ENCODE results near the gene KRTAP12-3. TPM values are rescaled to one million over a fixed set of nuclear protein-coding genes. Genes with fewer than 3 reads are reported as not detected.
"Not testable (repeated sequence)": the region's sequence is repeated elsewhere in the genome, so short reads cannot be mapped to it uniquely, and the experiment has no call there.

The KRTAP12-3 gene
- polyA plus RNA-seq, 3 donors: not detected

DNA sequence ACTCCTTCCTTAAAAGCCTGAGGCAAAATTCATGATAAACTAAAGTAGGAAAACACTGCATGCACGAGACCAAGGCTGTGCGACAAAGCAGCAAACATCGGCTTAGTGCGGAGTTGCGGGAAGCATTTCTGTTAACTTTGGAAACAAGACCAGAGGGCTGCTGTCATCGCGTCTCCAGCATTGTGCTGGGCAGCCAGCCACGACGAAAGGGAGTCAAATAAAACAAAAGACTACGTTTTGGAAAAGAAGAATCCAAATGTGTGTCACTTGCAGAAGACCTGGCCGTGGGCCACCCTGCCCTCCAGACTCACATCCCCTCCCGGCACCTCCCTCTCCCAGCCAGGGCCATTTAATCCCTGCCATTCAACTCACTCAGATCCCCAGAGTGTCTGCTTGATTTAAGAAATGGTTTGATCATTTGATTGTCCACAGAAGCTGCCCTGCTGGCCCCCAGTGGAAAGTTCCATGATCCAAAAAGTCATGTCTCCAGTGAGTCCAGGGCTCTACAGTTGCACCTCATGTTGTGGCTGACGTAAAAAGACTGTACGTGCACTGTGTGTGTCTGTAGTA lies 13.9 kb upstream of the KRTAP12-3 start:
- H3K4me3 ChIP-seq (replicated peaks in 1 of 3; ENCODE audit: low read depth in 2 of 3, low read length in 3 of 3): no peak overlapping the region
- H3K27ac ChIP-seq (ENCODE audit: low read depth in 1 of 2, low read length in 2 of 2): no peak overlapping the region
- 86% methylated on average over 7 of the region's 14 CpGs for WGBS (ENCODE audit: insufficient coverage)
- H3K36me3 ChIP-seq (replicated peaks in 1 of 2; ENCODE audit: control insufficient read depth in 1 of 2, insufficient read depth in 2 of 2, low read length in 2 of 2): no peaks in the 10 kb centered on the region
- Mint-ChIP-seq H3K4me1 (no peaks in the 10 kb centered on the region), H3K27me3 (ENCODE audit: low read depth in 3 of 3) (peaks cover 3 to 11% (median 8%) of the 10 kb centered on the region in 3 donors), H3K4me3 (no peak overlapping the region), H3K27ac (no peak overlapping the region), H3K36me3 (no peaks in the 10 kb centered on the region), H3K9me3 (peaks cover 19 to 51% (median 43%) of the 10 kb centered on the region in 7 donors)
- no peak overlapping the region for H3K9ac ChIP-seq (ENCODE audit: insufficient read depth, low read length, poor library complexity, severe bottlenecking)
- peaks cover 34 to 37% of the 10 kb centered on the region in 2 donors for H3K9me3 ChIP-seq (replicated peaks in 1 of 2; ENCODE audit: control insufficient read depth in 1 of 2, insufficient read depth in 1 of 2, low read length in 2 of 2)
- no peaks in the 10 kb centered on the region for H3K79me2 ChIP-seq (ENCODE audit: insufficient read depth, low read length)
- DNase-seq: no peak
- intact Hi-C loops (cut with micrococcal nuclease): no loop called here
- H3K4me1 ChIP-seq (ENCODE audit: control insufficient read depth in 1 of 2, insufficient read depth in 2 of 2, low read length in 2 of 2): no peaks in the 10 kb centered on the region
- no peak overlapping the region for H3K4me2 ChIP-seq (replicated peaks; ENCODE audit: extremely low read depth, low read length, poor library complexity, severe bottlenecking)
- H3K27me3 ChIP-seq (ENCODE audit: control insufficient read depth in 2 of 2, insufficient read depth in 2 of 2, low read length in 2 of 2): no peaks in the 10 kb centered on the region
- TF ChIP-seq, protein P1, sequence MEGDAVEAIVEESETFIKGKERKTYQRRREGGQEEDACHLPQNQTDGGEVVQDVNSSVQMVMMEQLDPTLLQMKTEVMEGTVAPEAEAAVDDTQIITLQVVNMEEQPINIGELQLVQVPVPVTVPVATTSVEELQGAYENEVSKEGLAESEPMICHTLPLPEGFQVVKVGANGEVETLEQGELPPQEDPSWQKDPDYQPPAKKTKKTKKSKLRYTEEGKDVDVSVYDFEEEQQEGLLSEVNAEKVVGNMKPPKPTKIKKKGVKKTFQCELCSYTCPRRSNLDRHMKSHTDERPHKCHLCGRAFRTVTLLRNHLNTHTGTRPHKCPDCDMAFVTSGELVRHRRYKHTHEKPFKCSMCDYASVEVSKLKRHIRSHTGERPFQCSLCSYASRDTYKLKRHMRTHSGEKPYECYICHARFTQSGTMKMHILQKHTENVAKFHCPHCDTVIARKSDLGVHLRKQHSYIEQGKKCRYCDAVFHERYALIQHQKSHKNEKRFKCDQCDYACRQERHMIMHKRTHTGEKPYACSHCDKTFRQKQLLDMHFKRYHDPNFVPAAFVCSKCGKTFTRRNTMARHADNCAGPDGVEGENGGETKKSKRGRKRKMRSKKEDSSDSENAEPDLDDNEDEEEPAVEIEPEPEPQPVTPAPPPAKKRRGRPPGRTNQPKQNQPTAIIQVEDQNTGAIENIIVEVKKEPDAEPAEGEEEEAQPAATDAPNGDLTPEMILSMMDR (IDR thresholded peaks at IDR 0.05): no peak
- no peak overlapping the region for H2AFZ ChIP-seq (ENCODE audit: insufficient read depth, low read depth, low read length, poor library complexity, severe bottlenecking)
- H4K20me1 ChIP-seq (ENCODE audit: insufficient read depth, low read length): no peaks in the 10 kb centered on the region

DNA sequence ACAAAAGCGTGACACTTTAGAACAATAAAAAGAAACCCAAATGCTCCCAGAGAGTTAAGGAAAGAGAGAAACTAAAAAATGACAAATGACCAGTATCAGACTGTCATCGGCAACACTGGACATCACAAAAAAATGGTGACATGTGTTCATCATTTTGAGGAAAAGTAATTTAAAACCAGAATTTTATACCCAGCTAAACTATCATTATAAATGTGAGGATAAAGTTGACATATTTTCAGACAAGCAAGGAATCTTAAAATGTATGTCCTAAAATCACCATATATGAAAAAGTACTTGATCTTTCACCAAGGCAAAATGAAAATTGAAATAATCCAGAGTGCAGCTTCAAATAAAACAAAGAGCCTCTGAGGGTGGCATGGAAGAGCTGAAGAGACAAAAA lies 12.9 kb upstream of the KRTAP12-3 start:
- intact Hi-C loops (cut with micrococcal nuclease): no loop called here
- no peak for DNase-seq
- Mint-ChIP-seq H3K36me3 (no peaks in the 10 kb centered on the region), H3K4me3 (no peak overlapping the region), H3K27me3 (ENCODE audit: low read depth in 3 of 3) (peaks cover 3 to 10% (median 8%) of the 10 kb centered on the region in 3 donors), H3K9me3 (peaks cover 19 to 48% (median 43%) of the 10 kb centered on the region in 7 donors), H3K4me1 (no peaks in the 10 kb centered on the region), H3K27ac (no peak overlapping the region)
- TF ChIP-seq, protein P1 (IDR thresholded peaks at IDR 0.05): no peak
- no peak overlapping the region for H3K4me2 ChIP-seq (replicated peaks; ENCODE audit: extremely low read depth, low read length, poor library complexity, severe bottlenecking)
- H3K79me2 ChIP-seq (ENCODE audit: insufficient read depth, low read length): no peaks in the 10 kb centered on the region
- H3K27me3 ChIP-seq (ENCODE audit: control insufficient read depth in 2 of 2, insufficient read depth in 2 of 2, low read length in 2 of 2): no peaks in the 10 kb centered on the region
- peaks cover 29 to 34% of the 10 kb centered on the region in 2 donors for H3K9me3 ChIP-seq (replicated peaks in 1 of 2; ENCODE audit: control insufficient read depth in 1 of 2, insufficient read depth in 1 of 2, low read length in 2 of 2)
- no peaks in the 10 kb centered on the region for H3K36me3 ChIP-seq (replicated peaks in 1 of 2; ENCODE audit: control insufficient read depth in 1 of 2, insufficient read depth in 2 of 2, low read length in 2 of 2)
- no CpG with 5 or more reads among the region's 2 CpGs for WGBS (ENCODE audit: insufficient coverage)
- H3K4me3 ChIP-seq (replicated peaks in 1 of 3; ENCODE audit: low read depth in 2 of 3, low read length in 3 of 3): no peak overlapping the region
- H3K4me1 ChIP-seq (ENCODE audit: control insufficient read depth in 1 of 2, insufficient read depth in 2 of 2, low read length in 2 of 2): no peaks in the 10 kb centered on the region
- no peak overlapping the region for H3K27ac ChIP-seq (ENCODE audit: low read depth in 1 of 2, low read length in 2 of 2)
- no peak overlapping the region for H2AFZ ChIP-seq (ENCODE audit: insufficient read depth, low read depth, low read length, poor library complexity, severe bottlenecking)
- H4K20me1 ChIP-seq (ENCODE audit: insufficient read depth, low read length): no peaks in the 10 kb centered on the region
- H3K9ac ChIP-seq (ENCODE audit: insufficient read depth, low read length, poor library complexity, severe bottlenecking): no peak overlapping the region

DNA sequence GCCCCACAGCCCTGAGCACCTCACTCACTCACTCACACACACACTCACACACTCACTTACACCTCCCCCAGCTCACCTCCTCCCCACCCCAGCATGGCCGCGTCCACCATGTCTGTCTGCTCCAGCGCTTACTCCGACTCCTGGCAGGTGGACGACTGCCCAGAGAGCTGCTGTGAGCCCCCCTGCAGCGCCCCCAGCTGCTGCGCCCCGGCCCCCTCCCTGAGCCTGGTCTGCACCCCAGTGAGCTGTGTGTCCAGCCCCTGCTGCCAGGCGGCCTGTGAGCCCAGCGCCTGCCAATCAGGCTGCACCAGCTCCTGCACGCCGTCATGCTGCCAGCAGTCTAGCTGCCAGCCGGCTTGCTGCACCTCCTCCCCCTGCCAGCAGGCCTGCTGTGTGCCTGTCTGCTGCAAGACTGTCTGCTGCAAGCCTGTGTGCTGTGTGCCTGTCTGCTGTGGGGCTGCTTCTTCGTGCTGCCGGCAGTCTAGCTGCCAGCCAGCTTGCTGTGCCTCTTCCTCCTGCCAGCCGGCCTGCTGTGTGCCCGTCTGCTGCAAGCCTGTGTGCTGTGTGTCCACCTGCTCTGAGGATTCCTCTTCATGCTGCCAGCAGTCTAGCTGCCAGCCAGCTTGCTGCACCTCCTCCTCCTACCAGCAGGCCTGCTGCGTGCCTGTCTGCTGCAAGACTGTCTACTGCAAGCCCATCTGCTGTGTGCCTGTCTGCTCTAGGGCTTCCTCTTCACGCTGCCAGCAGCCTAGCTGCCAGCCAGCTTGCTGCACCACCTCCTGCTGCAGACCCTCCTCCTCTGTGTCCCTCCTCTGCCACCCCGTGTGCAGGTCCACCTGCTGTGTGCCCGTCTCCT lies 11.1 kb upstream of the KRTAP12-3 start, which contains the start of gene KRTAP10-11:
Gene KRTAP10-11 (plus strand): TSS at position 49 of the 856 bp plus-strand sequence. CDS start 45 bp downstream, at position 94.
- H3K4me3 ChIP-seq (replicated peaks in 1 of 3; ENCODE audit: low read depth in 2 of 3, low read length in 3 of 3); H3K36me3 ChIP-seq (replicated peaks in 1 of 2; ENCODE audit: control insufficient read depth in 1 of 2, insufficient read depth in 2 of 2, low read length in 2 of 2); H3K27me3 Mint-ChIP-seq (ENCODE audit: low read depth in 3 of 3); H3K27ac ChIP-seq (ENCODE audit: low read depth in 1 of 2, low read length in 2 of 2); H3K4me2 ChIP-seq (replicated peaks; ENCODE audit: extremely low read depth, low read length, poor library complexity, severe bottlenecking); H2AFZ ChIP-seq (ENCODE audit: insufficient read depth, low read depth, low read length, poor library complexity, severe bottlenecking); intact Hi-C loops (cut with micrococcal nuclease); H3K4me1 ChIP-seq (ENCODE audit: control insufficient read depth in 1 of 2, insufficient read depth in 2 of 2, low read length in 2 of 2); H4K20me1 ChIP-seq (ENCODE audit: insufficient read depth, low read length); DNase-seq; H3K79me2 ChIP-seq (ENCODE audit: insufficient read depth, low read length); H3K27me3 ChIP-seq (ENCODE audit: control insufficient read depth in 2 of 2, insufficient read depth in 2 of 2, low read length in 2 of 2); H3K4me3 Mint-ChIP-seq; H3K27ac Mint-ChIP-seq; H3K4me1 Mint-ChIP-seq; H3K9ac ChIP-seq (ENCODE audit: insufficient read depth, low read length, poor library complexity, severe bottlenecking); H3K36me3 Mint-ChIP-seq: not testable (repeated sequence)
- peaks cover 17 to 42% (median 30%) of the 10 kb centered on the region in 7 donors for H3K9me3 Mint-ChIP-seq
- 84% methylated on average over 17 of the region's 21 CpGs for WGBS (ENCODE audit: insufficient coverage)
- peaks cover 14 to 26% of the 10 kb centered on the region in 2 donors for H3K9me3 ChIP-seq (replicated peaks in 1 of 2; ENCODE audit: control insufficient read depth in 1 of 2, insufficient read depth in 1 of 2, low read length in 2 of 2)
